Measurements from ENCODE around the gene CHKB.

Gene CHKB

GRCh38 chr22:50561401-50562358 is 21.0 kb downstream of the CHKB start:
- no peak for TF ChIP-seq CTCF (IDR thresholded peaks at IDR 0.05; ENCODE audit: control insufficient read depth, insufficient read depth, low read depth, low read length, missing control alignments)
- H3K4me3 ChIP-seq (ENCODE audit: control insufficient read depth, low read depth, low read length), result no peak overlapping the region
- DNase-seq (ENCODE audit: low read depth), result no peak

- H3K4me3 ChIP-seq (ENCODE audit: control insufficient read depth, low read depth, low read length), result no peak overlapping the region
- TF ChIP-seq CTCF (IDR thresholded peaks at IDR 0.05; ENCODE audit: control insufficient read depth, insufficient read depth, low read depth, low read length, missing control alignments), result no peak
Observed at GRCh38 chr22:50560034-50560433, 22.6 kb downstream of the CHKB start.

GRCh38 chr22:50556703-50557102 is 25.9 kb downstream of the CHKB start:
- no peak overlapping the region for H3K4me3 ChIP-seq (ENCODE audit: control insufficient read depth, low read depth, low read length)
- DNase-seq (ENCODE audit: low read depth), result no peak
- no peak for TF ChIP-seq CTCF (IDR thresholded peaks at IDR 0.05; ENCODE audit: control insufficient read depth, insufficient read depth, low read depth, low read length, missing control alignments)

More at GRCh38 chr22:50560034-50560433, 22.6 kb downstream of the CHKB start:
- DNase-seq (ENCODE audit: low read depth), result no peak

GRCh38 chr22:50553310-50553709 is 29.3 kb downstream of the CHKB start:
- DNase-seq (ENCODE audit: low read depth), result no peak
- TF ChIP-seq CTCF (IDR thresholded peaks at IDR 0.05; ENCODE audit: control insufficient read depth, insufficient read depth, low read depth, low read length, missing control alignments), result no peak
- no peak overlapping the region for H3K4me3 ChIP-seq (ENCODE audit: control insufficient read depth, low read depth, low read length)

GRCh38 chr22:50551160-50551752 is 31.4 kb downstream of the CHKB start:
- no peak overlapping the region for H3K4me3 ChIP-seq (ENCODE audit: control insufficient read depth, low read depth, low read length)
- no peak for TF ChIP-seq CTCF (IDR thresholded peaks at IDR 0.05; ENCODE audit: control insufficient read depth, insufficient read depth, low read depth, low read length, missing control alignments)
- no peak for DNase-seq (ENCODE audit: low read depth)

- DNase-seq (ENCODE audit: low read depth), result no peak
- H3K4me3 ChIP-seq (ENCODE audit: control insufficient read depth, low read depth, low read length), result no peak overlapping the region
- TF ChIP-seq CTCF (IDR thresholded peaks at IDR 0.05; ENCODE audit: control insufficient read depth, insufficient read depth, low read depth, low read length, missing control alignments), result no peak
Observed at GRCh38 chr22:50550395-50550794, 32.3 kb downstream of the CHKB start.

Measured in AG09309 (cell line).